Ecto neural progenitor cell (in vitro differentiated cells): ENCODE results near the gene ABR.

Experiments used
- DNase-seq: peaks from one replicate; pipeline ENCODE4 v3.0.0-alpha.2; 2018; ENCODE audit warnings: low spot score

The ABR gene

DNA sequence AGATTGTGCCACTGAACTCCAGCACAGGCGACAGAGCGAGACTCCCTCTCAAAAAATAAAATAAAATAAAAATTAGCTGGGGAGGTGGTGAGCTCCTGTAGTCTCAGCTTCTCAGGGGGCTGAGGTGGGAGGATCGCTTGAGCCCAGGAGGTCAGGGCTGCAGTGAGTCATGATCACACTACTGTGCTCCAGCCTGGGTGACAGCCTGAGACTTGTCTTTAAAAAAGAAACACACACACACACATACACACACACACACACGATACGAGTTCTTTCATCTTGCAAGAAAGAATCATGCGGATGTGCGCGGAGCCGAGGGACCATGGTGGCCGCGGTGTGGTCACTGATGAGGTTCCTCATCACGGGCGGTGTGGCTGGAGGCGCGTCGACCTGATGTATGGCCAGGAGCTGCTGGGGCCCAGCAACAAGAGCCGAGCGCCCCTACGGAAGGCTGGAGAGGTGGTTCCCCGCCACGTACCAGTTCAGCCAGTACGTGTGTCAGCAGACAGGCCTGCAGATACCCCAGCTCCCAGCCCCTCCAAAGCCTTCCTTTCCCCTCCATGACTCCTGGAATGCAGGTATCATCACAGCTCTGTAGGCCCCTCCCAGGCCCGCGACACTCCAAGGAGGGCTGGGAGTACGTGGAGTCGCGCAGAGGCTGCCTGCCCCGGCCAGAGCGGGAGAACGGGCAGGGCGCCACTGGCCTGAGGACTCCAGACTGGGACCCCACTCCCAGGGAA lies 220.9 kb downstream of the ABR start:
- no peak for DNase-seq

DNA sequence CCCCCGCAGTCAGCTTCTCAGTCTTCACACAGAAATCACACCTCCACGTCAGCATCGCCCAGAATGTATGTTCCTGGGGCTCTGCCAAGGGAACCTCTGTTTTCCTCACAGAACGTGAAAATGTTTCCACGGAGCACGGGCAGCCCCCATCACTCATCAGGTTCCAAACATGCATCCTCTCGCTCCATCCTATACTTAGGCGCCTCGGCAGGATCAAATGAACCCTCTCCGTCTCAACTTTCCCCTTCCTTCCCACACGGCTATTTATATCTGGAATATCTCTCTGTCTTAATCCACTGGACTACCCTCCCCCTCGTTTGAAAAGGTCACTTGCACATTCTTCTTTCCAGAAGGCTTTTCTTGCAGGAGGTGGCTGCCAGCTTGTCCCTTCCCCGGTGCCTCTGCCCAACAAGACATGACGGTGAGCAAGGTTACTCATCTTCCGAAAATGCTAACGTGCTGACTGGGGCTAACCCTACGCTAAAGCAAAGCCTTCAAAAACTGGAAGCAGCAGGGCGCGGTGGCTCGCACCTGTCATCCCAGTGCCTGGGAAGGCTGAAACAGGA lies 221.8 kb downstream of the ABR start:
- no peak for DNase-seq

DNA sequence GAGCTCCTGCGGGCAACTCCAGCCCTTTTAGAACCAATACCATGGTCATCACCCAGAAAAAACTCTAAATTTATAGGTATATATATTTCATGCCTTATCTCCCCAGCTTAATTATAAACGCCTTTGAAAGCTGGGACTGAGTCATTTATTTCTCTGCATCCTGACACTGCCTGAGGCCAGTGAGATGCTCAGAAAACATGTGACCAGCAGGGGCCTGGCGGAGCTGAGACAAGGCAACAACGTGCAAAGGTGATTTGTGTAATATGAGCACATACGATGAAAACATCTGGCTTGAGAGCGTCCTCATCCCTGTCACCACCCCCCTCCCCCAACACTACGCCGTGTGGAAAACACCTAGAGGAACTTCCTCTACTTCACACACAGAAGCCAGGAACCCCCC lies 222.9 kb downstream of the ABR start:
- no peak for DNase-seq

DNA sequence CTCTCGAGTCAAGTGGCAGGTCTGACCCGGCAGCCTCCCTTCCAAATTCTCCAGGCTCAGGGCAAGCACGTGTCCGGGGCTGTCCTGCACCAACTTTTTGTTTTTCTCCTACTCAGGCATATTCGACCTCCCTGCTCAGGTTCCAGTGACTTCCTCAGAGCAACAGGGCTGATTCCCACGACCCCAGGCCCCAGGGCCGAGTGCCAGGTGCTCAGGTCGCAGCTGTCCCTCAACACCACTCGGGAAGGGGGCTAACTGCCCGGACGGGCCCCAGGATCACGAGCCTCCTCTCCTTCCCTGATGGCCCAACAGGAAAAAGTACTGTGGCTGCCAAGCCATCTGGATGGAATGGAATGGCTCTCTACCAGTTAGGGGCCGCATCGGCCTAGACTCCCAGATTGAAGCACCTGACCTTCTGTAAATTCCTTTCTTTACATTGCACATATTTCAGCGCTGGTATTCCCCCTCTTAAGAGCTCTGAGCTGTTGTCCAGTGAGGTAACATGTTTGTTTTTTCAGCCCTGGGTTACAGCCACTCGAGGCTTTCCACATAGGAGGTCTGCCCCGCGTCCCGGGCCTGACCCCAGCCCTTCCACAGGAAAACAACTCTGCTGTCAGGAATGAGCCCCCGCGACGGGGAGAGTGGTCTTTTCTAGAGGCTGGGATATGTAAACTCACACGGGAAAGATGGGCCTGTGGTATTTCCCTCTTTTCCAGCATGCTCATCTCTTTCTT lies 225.2 kb downstream of the ABR start:
- no peak for DNase-seq

DNA sequence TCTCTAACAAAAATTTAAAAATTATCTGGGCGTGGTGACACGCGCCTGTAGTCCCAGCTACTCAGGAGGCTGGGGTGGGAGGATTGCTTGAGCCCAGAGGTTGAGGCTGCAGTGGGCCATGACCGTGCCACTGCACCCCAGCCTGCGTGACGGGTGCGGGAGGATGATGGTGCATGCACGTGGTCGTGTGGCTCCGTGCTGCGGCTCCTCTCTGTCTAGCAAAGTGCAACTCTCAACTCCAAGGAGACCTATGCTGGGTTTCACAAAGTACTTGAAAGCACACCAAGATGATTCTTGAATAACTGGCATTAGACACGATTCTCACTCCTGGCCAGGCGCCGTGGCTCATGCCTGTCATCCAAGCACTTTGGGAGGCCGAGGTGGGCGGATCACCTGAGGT lies 226.0 kb downstream of the ABR start:
- no peak for DNase-seq
